ENCODE data around the gene SEMA5A.

DNA sequence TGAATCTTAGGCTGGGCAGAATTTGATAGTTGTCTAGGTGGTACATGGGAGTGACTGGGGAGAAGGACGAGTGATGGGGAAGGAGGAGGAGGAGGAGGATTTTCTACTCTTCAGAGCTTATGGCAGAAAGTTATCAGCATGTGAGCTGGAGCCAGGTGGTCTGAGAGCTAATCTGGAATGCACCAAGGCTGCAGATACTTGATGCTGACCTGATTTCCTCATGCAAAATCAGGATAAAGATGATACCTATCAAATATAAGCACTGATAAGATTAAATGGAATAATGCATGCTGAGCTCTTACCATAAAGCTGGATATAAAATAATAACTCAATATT is 250.4 kb downstream of the SEMA5A start:
- TF ChIP-seq POLR2A (IDR thresholded peaks at IDR 0.05) (no peak), EP300 (IDR thresholded peaks at IDR 0.05) (no peak), POLR2AphosphoS5 (IDR thresholded peaks at IDR 0.05) (no peak)
- TF ChIP-seq, protein P1, sequence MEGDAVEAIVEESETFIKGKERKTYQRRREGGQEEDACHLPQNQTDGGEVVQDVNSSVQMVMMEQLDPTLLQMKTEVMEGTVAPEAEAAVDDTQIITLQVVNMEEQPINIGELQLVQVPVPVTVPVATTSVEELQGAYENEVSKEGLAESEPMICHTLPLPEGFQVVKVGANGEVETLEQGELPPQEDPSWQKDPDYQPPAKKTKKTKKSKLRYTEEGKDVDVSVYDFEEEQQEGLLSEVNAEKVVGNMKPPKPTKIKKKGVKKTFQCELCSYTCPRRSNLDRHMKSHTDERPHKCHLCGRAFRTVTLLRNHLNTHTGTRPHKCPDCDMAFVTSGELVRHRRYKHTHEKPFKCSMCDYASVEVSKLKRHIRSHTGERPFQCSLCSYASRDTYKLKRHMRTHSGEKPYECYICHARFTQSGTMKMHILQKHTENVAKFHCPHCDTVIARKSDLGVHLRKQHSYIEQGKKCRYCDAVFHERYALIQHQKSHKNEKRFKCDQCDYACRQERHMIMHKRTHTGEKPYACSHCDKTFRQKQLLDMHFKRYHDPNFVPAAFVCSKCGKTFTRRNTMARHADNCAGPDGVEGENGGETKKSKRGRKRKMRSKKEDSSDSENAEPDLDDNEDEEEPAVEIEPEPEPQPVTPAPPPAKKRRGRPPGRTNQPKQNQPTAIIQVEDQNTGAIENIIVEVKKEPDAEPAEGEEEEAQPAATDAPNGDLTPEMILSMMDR (IDR thresholded peaks at IDR 0.05) = no peak
